Jurkat, Clone E6-1 (cell line): ENCODE data around the gene TLR3. TPM values are rescaled to one million over a fixed set of nuclear protein-coding genes. Genes with fewer than 3 reads are reported as not detected.
"Not testable (repeated sequence)": the region's sequence is repeated elsewhere in the genome, so short reads cannot be mapped to it uniquely, and the experiment has no call there.

ENCODE experiments used
- DNase-seq: peaks from one replicate; pipeline ENCODE4 v3.0.0-alpha.2; 2011; ENCODE audit warnings: low read depth, low spot score
- H3K4me3 ChIP-seq: 2 replicates; pipeline ENCODE4 v1.5.1; 2011; ENCODE audit warnings: mild to moderate bottlenecking, low read length, control low read depth, moderate library complexity
- polyA plus RNA-seq: library from polyadenylated mRNA; unstranded; fragments of >200 nt; gene quantifications from one replicate; pipeline ENCODE4 v1.2.1, GENCODE V29; 2012; ENCODE audit warnings: missing spikeins; ENCODE audit not compliant: insufficient read length, insufficient read depth

Gene TLR3
- not detected for polyA plus RNA-seq

DNA sequence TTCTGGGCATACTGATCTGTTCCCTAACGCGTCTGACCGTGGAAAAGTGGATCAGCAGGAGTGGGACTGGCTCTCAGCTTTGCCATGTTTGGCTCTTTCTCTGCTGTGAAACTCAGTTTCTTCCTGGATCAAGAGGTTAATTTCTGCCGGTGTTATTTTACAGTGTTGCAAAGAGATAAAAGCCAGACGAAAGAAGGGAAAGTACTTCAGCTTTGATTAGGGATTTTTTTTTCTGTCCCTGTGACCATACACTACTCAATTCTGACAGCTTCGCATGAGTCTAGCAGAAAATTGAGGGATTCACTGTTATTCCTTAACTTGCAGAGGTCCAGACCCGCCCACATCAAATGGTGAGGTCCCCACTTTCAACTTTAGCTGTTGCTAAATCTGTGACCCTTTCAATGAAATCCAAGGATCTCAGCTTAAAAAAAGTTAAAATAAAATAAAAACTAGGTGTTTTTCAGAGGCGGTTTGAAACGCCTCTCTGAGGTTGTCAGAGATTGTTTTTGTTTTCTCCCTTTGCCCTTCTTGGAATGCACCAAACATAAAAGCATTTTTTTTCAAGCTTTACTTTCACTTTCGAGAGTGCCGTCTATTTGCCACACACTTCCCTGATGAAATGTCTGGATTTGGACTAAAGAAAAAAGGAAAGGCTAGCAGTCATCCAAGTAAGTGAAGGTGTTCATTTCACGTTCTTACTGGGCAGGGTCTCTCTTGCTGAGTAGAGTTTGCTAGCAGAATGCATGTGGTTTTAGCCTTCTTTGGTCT is at the start of gene TLR3:
TLR3 (plus strand) TSS at position 576 of the 768 bp plus-strand sequence. CDS start 7,464 bp downstream, outside the sequence.
- H3K4me3 ChIP-seq = peak within 1 kb of the TSS; percentile 63
- peak; percentile 16 for DNase-seq

DNA sequence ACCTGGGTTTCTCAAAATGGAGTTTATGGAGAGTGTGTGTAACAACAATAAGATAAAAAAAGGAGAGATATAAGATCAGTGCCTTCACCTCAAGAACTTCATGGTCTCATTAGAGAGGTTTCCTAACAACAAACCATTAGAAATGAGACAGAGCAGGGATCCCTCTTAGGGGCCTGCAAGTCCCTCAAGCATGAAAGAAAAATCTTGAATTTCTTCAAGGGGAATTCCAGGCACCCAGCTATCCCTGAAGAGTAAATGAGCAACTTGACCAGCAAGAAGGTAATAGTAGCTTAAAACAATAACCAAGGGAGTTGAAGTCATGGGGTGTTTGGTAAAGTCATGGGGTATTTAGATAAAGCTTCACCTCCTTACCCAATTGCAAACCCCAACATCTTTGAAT is 49.7 kb upstream of the TLR3 start:
- no peak for DNase-seq
- no peak overlapping the region for H3K4me3 ChIP-seq

DNA sequence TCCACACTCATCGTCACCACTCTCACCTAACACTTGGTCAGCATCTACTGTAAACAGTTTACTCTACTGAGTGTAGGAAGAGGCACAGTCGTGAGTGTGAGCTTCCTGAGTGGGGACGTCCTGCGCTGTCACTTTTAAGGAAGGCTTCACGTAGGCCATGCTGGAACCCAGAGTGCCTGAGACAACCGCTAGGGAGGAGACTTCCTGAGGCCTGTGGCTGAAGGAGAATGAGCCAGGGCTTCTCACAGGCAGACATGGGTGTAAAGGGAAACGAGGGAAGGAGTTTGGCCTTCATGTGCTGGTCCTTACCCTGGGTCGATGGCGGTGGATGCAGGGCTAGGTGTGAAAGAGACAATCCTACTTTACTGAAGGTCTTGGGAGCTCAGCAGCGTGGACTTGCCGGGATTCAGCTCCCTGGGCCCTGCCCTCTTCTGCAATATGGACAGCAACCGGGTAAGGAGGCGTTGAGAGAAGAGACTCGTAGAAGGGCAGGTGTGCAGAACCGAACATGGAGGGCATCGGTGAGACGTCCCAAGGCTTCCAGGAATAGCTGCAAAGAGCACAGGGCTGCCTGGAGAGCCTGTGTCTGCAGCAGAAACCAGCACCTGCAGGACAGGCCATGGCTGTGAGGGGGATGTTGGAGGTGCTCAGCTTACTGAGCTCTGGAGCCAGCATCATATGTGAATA is 48.7 kb upstream of the TLR3 start:
- no peak for DNase-seq
- no peak overlapping the region for H3K4me3 ChIP-seq

DNA sequence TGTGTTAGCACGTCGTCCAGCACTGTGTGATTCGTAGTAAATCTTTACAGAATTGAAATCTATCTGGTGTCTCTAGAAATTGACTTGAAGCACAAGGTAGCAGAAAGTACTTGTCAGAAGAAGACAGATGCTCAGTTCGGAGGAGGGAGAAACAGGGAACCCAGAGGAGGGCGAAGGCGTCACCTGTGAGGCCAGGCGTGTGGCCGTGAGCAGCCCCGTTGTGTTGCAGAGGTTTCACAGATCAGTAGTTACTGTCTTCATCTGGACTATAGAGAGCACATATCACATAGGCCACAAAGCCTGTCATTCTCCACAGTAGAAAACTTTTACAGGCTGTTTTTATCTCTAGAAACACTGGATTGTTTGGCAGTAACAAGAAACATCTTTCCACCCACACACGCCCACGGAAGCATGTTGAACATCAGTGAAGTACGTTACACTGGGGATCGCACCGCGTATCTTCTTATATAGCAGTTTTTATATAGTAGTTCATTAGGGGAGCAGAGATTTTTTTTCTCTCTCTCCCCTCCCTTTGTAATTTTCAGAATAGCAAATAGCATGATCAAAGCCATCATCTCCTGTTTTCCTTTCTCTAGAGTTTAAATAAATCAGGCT is 48.1 kb upstream of the TLR3 start:
- no peak overlapping the region for H3K4me3 ChIP-seq
- DNase-seq = no peak

DNA sequence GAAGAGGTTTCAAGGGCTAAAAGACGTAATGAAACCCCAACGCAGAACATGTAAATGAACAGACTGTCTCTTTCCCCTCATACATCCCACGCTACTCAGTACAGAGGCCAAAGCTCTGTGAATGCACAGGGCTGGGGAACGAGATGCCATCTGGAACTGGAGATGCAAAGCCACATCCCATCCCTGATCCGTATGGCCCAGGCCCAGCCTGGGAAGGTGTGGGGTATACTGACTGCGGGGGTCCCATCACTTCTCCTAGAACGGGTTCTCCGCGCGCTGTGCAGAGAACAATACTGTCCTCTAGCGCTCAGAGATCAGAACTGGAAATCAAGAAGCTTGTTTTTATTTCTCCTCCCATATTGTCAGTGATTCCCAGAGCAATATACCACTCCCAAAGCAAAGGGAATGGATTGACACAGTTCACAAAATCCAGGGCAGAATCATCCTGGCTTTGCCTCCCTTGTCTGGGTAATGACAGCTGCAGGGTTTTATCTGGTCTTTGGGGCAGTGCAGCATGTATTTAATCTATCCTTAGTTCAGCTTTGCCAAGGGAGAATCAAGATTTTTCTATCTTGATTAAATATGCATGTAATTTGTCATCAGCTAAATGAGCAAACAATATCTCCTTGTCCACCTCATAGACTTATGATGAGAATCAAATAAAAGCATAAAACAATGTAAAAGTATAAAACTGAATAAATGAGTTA is 47.3 kb upstream of the TLR3 start:
- H3K4me3 ChIP-seq = no peak overlapping the region
- no peak for DNase-seq

DNA sequence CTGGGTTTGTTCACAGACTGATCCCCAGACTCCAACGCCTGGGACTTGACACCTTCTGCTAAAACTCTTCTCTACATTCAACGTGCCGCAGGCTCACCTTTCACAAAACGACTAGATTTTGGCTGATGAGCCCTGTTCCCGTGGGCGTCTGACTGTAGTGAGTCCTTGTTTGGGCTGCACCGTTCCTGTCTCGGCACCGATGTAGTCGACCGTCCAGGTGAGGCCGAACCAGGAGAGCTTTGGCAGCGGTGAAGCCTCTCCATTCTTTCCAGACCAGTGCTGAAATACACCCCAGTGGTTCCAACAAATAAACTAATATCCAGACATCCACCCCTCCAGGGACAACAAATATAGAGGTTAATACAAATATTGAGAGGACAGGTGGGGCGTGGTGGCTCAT is 45.0 kb upstream of the TLR3 start:
- H3K4me3 ChIP-seq = no peak overlapping the region
- no peak for DNase-seq

DNA sequence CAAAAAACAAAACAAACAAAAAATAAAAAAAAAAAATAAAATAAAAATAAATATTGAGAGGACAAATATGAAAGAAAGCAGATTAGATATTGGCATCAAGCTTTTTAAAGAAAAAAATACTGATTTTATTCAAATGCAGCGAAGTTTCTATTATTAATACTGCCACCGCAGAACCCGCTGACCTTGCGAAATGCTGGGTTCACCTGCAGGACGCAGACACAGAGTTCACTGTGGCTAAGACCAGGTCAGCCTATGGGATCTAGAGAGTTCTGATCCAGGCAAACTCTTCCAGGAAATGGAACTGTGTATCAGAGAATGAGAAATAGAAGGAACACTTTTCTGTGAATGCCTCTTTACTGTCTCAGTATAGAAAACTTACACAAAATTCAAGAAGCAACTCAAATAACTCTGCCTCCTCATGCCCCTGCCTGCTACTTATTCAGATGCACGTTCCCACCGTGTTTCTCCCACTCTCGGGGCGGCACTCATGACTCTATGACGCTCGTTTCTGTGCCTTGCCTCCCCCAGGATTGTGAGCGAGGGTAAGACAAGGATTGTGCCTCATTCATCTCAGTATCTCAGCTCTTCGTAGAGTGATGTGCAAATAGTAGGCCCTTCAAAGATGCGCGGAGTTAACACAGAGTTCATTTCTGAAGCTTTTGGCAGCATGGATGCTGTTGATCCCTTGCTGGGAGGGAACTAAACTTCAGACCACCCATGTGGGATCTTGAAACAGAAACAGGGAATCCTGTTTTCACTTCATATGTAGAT is 44.1 kb upstream of the TLR3 start:
- H3K4me3 ChIP-seq = no peak overlapping the region
- no peak for DNase-seq

DNA sequence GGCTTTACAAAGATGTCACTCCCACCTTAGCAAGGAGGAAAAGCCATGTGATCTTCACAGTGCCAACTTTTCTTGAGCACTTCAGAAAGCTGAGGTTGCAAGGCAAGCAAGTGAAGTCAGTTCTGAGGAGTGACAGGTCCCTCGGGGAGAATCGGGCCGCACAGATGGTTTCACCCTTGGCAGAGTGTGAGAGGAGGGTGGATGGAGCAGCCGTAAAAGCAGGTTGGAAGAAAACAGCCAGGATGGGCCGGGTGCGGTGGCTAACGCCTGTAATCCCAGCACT is 43.6 kb upstream of the TLR3 start:
- DNase-seq = no peak
- H3K4me3 ChIP-seq = no peak overlapping the region

DNA sequence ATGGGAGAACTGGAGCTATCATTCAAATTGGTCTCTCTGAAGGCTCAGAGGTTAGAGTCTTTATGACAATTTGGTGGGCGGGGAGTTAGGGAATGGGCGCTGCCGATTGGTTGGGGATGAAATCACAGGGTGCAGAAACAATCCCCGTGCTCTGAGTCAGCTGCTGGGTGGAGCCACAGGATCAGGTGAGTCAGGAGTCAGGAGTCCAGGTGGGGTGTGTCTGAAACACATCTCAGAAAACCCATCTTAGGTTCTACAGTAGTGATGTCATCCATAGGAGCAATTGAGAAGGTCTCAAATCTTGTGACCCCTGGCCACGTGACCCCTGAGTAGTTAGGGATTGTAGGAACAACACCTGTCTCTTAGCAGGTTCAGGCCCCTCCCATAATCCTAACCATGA is 41.6 kb upstream of the TLR3 start:
- DNase-seq = no peak
- H3K4me3 ChIP-seq = no peak overlapping the region

DNA sequence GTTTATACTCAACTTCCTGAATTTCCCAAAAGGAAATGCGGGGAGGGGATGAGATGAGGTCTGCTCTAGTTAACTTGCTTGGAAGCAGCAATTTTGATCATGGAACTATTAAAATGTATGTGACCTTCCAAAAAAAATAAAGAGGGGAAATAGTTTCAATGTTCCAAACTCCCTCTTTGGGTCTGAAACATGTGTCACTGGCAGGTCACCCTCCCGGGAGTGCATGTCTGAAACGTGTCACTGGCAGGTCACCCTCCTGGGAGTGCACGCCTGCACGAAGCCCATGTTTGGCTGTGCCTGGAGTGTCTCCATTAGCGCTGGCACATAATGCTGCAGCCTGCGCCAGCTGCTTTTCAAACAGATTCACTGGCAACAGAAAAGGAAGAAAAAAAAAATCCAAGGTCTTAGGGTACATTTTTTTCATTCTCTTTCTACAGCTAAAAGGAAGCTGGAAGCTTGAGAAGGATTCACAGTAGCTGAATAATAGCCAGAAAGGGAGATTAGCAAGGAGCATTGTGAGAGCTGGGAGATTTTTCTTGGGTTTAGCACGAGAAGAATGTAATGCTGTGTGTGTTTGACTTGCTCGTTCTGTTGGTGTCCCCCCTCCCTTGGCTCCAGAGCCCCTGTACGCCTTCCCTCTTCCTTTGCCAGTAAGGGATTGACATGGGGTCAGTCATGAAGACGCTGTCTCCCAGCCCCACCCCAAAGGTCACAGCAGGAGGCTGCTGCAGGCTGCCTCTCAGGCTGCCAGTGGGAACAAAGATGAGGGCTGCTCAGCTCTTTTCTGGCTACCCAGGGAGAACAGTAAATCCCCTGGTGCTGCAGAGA is 39.2 kb upstream of the TLR3 start:
- no peak overlapping the region for H3K4me3 ChIP-seq
- DNase-seq = no peak

DNA sequence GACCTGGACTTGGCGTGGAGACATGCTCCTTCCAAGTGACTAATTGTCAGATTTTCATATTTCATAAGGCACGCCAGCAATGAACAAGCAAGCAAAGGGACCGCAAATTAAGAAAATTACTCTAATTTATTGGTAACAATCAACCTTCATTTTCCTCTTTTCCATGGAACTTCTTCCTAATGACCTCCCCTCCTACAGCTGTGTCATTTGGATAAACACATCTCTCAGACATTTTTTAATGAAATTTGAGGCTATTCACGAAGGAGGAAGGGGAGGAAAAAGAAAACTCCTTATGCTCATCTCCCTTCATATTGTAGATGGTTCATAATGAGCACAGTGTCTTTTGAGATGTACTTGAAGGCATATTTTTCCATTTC is 38.6 kb upstream of the TLR3 start:
- DNase-seq = no peak
- no peak overlapping the region for H3K4me3 ChIP-seq

DNA sequence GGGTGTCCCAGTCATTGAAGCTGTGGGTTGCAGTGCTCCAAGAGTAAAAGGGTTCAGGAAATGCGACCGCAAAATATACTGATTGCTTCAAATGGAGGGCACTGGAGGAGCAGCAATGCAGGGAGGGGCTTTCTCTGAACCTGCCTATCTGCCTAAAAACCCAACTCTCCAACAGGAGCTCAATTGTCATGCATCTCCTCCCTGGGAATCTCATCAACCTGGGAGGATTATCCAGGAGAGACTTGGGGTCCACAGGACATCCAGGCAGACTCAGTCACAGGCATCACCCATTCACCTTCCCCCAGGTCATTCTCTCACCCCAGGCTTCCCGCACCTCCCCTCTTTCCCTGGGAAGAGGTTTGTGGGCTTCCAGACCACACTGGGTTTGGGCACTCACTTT is 38.2 kb upstream of the TLR3 start:
- no peak overlapping the region for H3K4me3 ChIP-seq
- DNase-seq = no peak

DNA sequence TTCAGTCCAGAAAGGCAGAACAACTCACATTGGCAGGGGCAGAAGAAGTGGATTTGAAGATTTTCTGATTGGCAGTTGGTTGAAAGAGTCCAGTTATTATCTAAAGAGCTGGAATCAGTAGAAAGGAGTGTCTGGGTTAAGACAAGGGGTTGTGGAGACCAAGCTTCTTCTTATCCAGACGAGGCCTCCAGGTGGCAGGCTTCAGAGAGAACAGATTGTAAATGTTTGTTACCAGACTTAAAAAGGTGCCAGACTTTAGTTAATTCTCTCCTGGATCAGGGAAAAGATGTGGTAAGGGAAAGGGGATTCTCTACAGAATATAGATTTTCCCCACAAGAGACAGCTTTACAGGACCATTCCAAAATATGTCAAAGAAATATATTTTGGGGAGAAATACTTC is 36.7 kb upstream of the TLR3 start:
- no peak for DNase-seq

DNA sequence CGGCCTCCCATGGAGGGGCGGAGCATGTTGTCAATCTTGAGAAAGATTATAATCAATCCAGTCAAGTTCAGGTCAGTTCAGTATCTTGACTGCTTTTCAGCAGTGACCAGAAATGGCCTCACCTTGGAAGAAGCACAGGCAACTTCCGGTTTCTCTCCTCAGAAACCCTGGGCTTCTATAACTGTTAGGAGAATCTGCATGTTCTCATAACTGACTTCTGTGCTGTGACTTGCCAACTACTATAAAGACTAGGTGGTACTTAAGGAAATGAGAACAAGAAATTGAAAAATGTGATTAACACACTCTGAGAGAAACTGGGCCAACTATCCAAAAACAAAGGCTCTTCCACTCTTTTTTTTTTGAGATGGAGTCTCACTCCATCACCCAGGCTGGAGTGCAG is 35.9 kb upstream of the TLR3 start:
- no peak overlapping the region for H3K4me3 ChIP-seq
- DNase-seq = no peak

More for the DNA sequence above, 36.7 kb upstream of the TLR3 start:
- H3K4me3 ChIP-seq = no peak overlapping the region

DNA sequence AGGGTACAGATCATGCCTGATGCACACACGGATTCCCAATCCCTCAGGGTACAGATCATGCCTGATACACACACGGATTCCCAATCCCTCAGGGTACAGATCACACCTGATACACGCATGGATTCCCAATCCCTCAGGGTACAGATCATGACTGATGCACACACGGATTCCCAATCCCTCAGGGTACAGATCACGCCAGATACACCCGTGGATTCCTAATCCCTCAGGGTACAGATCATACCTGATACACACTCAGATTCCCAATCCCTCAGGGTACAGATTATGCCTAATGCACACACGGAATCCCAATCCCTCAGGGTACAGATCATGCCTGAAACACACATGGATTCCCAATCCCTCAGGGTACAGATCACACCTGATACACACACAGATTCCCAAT is 34.3 kb upstream of the TLR3 start:
- DNase-seq, H3K4me3 ChIP-seq: not testable (repeated sequence)

DNA sequence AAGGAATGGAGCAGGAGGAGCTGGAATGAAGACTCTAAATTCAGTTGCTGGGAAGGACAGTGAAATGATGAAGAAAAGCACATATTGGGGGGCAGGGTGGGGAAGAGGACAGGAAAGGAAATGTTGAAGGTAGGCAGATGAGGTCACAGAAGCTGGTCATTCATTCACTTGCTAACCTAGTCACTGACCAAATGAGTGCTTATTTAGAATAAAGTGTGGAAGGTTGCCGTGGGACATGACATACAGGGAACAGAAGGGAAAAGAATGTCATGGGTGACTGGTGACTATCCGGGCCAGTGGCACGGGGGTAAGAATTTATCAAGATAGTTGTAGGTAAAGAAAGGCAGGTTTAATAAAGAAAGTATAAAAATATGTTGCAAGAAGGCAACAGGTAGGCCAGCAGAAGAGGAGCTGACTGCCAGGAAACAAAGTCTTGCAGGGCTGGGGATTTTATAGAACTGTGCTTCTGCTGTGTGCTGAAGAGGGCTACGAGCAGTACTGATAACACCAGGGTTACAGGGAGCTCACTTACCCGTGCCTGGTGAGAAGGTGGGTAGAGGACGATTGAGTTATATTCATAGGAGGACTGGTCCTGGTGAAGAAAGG is 31.9 kb upstream of the TLR3 start:
- no peak for DNase-seq
- H3K4me3 ChIP-seq = no peak overlapping the region

DNA sequence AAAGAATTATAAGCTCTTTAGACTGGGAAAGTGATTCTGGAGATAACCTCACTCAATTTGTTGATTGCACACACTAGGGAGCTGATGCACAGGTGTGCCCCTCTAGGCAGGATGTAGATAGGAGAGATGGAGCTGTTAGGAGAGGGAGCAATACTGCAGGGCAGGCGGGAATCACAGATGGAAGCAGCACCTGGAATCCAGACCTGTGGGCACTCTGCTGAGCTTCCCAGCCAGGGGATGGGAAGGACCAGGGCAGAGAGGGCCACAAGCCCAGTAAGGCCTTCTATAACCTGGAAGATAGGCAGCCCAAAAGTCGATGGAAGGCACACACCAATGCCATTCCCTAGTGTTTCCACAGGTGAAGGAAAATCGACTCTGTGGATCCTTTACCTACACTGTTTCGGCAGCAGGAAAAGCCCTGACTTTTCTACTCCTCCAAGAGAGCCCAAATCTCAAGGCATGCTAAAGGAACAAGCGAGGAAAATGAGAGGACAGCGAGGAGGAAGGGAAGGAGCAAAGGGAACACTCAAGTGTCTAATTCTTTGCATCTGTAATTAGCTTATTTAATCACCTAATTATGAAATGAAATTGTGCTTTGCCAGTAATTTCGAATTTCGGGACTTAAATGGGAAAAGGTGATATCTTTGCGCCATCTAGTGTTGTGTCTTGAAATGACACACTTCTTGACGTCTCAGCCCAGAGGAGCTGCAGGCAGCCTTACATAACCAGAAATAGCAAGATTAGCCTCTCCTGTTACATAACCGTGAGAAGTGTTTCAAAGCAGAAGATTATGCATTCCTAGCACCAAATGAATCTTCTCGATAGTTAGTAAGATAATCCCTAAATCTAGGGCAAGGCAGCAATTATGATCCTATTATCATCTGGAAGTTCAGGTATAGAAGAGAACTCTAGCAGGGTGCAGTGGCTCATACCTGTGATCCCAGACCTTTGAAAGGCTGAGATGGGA is 31.0 kb upstream of the TLR3 start:
- DNase-seq = peak; percentile 74
- no peak overlapping the region for H3K4me3 ChIP-seq
